OCI-LY1 (cell line): ENCODE measurements around the gene ZBP1.
A peak's percentile ranks its signal among the peaks of the same experiment; 100 is the strongest.

Experiments used
- H2AFZ ChIP-seq: fragments of 200-600 bp; sonication (generic), shearing (Covaris generic); 2 replicates; pipeline ENCODE4 v1.6.0; 2014; ENCODE audit warnings: antibody characterized with exemption, mild to moderate bottlenecking, low read length
- H3F3A ChIP-seq: fragments of 200-600 bp; sonication (generic), shearing (Covaris generic); 2 replicates; pipeline ENCODE4 v1.6.0; 2014; ENCODE audit warnings: mild to moderate bottlenecking, antibody characterized with exemption, low read length, moderate library complexity; ENCODE audit not compliant: insufficient read depth
- H3K27ac ChIP-seq: fragments of 200-600 bp; sonication (generic); 2 replicates; pipeline ENCODE4 v1.5.1; 2014; ENCODE audit warnings: low read length, mixed run types, mild to moderate bottlenecking, low read depth; ENCODE audit not compliant: poor library complexity, severe bottlenecking
- H3K27me3 ChIP-seq: fragments of 200-600 bp; sonication (generic); 2 replicates; pipeline ENCODE4 v1.6.0; 2014; ENCODE audit warnings: antibody characterized with exemption, mild to moderate bottlenecking, low read length, moderate library complexity; ENCODE audit not compliant: insufficient read depth
- H3K36me3 ChIP-seq: fragments of 200-600 bp; sonication (generic); 2 replicates; pipeline ENCODE4 v1.6.1; 2014; ENCODE audit warnings: mild to moderate bottlenecking, antibody characterized with exemption, low read length, moderate library complexity, mixed read lengths; ENCODE audit not compliant: insufficient read depth
- H3K4me1 ChIP-seq: fragments of 200-600 bp; sonication (generic); 2 replicates; pipeline ENCODE4 v1.5.1; 2014; ENCODE audit warnings: mild to moderate bottlenecking, low read length, moderate library complexity; ENCODE audit not compliant: insufficient read depth, severe bottlenecking
- H3K4me2 ChIP-seq: fragments of 200-600 bp; sonication (generic), shearing (Covaris generic); 2 replicates; pipeline ENCODE4 v1.6.1; 2014; ENCODE audit warnings: low read length
- H3K4me3 ChIP-seq: fragments of 200-600 bp; sonication (generic); 2 replicates; pipeline ENCODE4 v1.5.1; 2014; ENCODE audit warnings: low read length, low read depth, mild to moderate bottlenecking, mixed read lengths; ENCODE audit not compliant: poor library complexity, severe bottlenecking
- H3K79me2 ChIP-seq: fragments of 200-600 bp; shearing (Covaris generic); 2 replicates; pipeline ENCODE4 v1.6.1; 2016; ENCODE audit warnings: mixed run types, low read length, mixed read lengths; ENCODE audit not compliant: insufficient read depth
- H3K9ac ChIP-seq: fragments of 200-600 bp; sonication (generic), shearing (Covaris generic); 2 replicates; pipeline ENCODE4 v1.6.1; 2014; ENCODE audit warnings: mild to moderate bottlenecking, low read length, mixed read lengths
- H3K9me2 ChIP-seq: fragments of 200-600 bp; sonication (generic), shearing (Covaris generic); 2 replicates; pipeline ENCODE4 v1.6.1; 2014; ENCODE audit warnings: low read depth, mild to moderate bottlenecking, low read length, mixed read lengths
- H3K9me3 ChIP-seq: fragments of 200-600 bp; shearing (Covaris generic); 2 replicates; pipeline ENCODE4 v1.6.1; 2014; ENCODE audit warnings: low read length, mixed read lengths
- H4K20me1 ChIP-seq: fragments of 200-600 bp; sonication (generic), shearing (Covaris generic); 2 replicates; pipeline ENCODE4 v1.6.0; 2016; ENCODE audit warnings: mild to moderate bottlenecking, low read length; ENCODE audit not compliant: insufficient read depth
- EZH2 ChIP-seq: fragments of 200-600 bp; sonication (generic), shearing (Covaris generic); IDR thresholded peaks from 2 replicates; pipeline ENCODE4 v1.8.0; 2017; ENCODE audit warnings: borderline replicate concordance, mixed run types, mild to moderate bottlenecking, antibody characterized with exemption, low read length, moderate library complexity, mixed read lengths
- TF ChIP-seq, protein P1 (sequence below): fragments of 200-600 bp; sonication (generic), shearing (Covaris generic); IDR thresholded peaks from 2 replicates; pipeline ENCODE4 v1.5.1; 2017; ENCODE audit warnings: mild to moderate bottlenecking, antibody characterized with exemption, low read length, moderate library complexity, mixed read lengths

ZBP1 gene

GRCh38 chr20:57655809-57656155 lies 35.6 kb upstream of the ZBP1 start:
- TF ChIP-seq, protein P1, sequence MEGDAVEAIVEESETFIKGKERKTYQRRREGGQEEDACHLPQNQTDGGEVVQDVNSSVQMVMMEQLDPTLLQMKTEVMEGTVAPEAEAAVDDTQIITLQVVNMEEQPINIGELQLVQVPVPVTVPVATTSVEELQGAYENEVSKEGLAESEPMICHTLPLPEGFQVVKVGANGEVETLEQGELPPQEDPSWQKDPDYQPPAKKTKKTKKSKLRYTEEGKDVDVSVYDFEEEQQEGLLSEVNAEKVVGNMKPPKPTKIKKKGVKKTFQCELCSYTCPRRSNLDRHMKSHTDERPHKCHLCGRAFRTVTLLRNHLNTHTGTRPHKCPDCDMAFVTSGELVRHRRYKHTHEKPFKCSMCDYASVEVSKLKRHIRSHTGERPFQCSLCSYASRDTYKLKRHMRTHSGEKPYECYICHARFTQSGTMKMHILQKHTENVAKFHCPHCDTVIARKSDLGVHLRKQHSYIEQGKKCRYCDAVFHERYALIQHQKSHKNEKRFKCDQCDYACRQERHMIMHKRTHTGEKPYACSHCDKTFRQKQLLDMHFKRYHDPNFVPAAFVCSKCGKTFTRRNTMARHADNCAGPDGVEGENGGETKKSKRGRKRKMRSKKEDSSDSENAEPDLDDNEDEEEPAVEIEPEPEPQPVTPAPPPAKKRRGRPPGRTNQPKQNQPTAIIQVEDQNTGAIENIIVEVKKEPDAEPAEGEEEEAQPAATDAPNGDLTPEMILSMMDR, result no peak
- TF ChIP-seq EZH2, result no peak
- Histone ChIP-seq H3K4me1 (no peaks in the 10 kb centered on the region), H3K36me3 (no peaks in the 10 kb centered on the region), H3K9ac (no peak overlapping the region), H2AFZ (no peak overlapping the region), H3K4me3 (no peak overlapping the region), H4K20me1 (no peaks in the 10 kb centered on the region), H3F3A (no peaks in the 10 kb centered on the region), H3K27ac (no peak overlapping the region), H3K79me2 (no peaks in the 10 kb centered on the region), H3K27me3 (peaks cover 20% of the 10 kb centered on the region), H3K4me2 (no peak overlapping the region), H3K9me3 (no peaks in the 10 kb centered on the region), H3K9me2 (no peaks in the 10 kb centered on the region)

DNA sequence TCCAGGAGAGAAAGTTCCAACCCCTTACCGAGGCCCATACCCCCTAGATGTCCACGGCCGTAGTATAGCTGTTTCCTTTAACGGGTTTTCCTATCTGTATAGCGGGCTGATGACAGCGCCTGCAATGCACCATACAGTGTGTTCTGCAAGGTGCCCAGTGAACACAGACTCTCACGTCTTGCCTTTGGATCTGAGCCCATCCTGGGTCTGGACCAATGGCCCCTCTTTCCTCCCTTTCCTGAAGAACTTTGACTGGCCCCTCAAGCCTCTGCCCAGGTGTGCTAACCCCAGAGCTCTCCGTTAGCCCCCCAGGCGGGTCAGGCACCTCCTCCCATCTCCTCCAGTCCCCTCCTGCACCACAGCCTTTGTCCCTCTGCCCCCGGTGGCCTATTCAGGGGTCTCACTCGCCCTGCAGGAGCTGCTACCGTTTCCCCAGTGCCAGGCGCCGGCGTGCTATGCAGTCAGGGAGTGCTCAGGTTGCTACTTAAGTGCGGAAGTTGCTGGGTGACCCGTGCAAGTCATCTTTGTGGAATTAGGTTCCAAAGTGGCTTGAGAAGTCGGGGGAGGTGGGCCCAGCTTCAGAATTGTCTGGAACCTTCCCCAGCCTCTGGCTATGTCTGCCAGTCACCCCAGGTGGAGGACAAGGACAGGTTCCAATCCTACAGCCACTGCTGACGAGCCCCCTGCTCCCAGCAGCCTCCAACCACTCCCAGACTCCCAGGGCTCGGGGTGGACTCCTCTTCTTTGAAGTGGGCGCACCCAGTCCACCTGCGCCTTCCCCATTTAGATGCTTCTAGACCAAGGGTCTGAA lies 35.0 kb upstream of the ZBP1 start:
- Histone ChIP-seq H3K27me3 (peaks cover 20% of the 10 kb centered on the region), H3K9me2 (no peaks in the 10 kb centered on the region), H3K27ac (no peak overlapping the region), H3K79me2 (no peaks in the 10 kb centered on the region), H4K20me1 (no peaks in the 10 kb centered on the region), H3K36me3 (no peaks in the 10 kb centered on the region), H3K9me3 (no peaks in the 10 kb centered on the region), H3K9ac (no peak overlapping the region), H3F3A (no peaks in the 10 kb centered on the region), H3K4me3 (no peak overlapping the region), H2AFZ (no peak overlapping the region), H3K4me1 (no peaks in the 10 kb centered on the region), H3K4me2 (no peak overlapping the region)
- TF ChIP-seq, protein P1, result no peak
- no peak for TF ChIP-seq EZH2

DNA sequence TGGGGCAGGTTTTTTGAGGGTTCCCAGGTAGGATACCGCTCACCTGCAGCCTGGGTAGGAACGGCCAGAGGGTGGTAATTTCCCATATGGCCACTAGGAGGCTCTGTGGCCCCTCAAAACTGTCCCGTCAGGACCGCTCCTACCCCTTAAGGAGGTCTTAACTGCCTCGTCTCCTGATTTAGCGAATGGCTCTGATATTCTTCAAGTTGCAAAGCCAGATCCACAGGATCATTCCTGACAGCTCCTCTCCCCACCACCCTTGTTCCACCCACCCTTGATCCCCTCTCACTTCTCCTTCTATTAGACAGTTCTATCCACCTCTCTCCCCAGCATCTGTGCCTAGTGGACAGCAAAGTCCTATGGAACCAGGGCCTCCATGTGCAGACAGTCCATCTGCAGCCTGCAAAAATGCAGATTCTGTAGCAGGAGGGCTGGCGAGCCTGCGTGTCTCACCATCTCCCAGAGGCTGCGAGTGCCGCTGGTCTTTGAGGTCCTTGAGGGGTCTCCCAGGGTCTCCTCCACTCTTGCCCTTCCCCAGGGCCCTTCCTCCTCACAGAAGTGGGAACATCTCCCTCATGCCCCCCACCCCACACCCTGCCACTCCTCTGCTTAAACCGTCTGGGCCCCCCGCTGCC lies 34.3 kb upstream of the ZBP1 start:
- H3K79me2 ChIP-seq, result no peaks in the 10 kb centered on the region
- no peaks in the 10 kb centered on the region for H3F3A ChIP-seq
- no peaks in the 10 kb centered on the region for H3K36me3 ChIP-seq
- no peaks in the 10 kb centered on the region for H3K9me3 ChIP-seq
- H3K27ac ChIP-seq, result no peak overlapping the region
- no peak overlapping the region for H3K4me2 ChIP-seq
- no peak overlapping the region for H3K9ac ChIP-seq
- no peak overlapping the region for H2AFZ ChIP-seq
- H3K27me3 ChIP-seq, result peaks cover 20% of the 10 kb centered on the region; the same call in 1 of the 2 replicates
- no peak for TF ChIP-seq EZH2
- TF ChIP-seq, protein P1, result peak; percentile 90
- H3K9me2 ChIP-seq, result no peaks in the 10 kb centered on the region
- no peaks in the 10 kb centered on the region for H3K4me1 ChIP-seq
- H3K4me3 ChIP-seq, result no peak overlapping the region
- H4K20me1 ChIP-seq, result no peaks in the 10 kb centered on the region
